Fibroblast of the aortic adventitia (primary cell): ENCODE results near the gene NFIX. TPM values are rescaled to one million over a fixed set of nuclear protein-coding genes. Genes with fewer than 3 reads are reported as not detected.

Experiments used
- DNase-seq: peaks from one replicate; pipeline ENCODE4 v3.0.0-alpha.2; 2010; ENCODE audit warnings: low read depth
- H3K4me3 ChIP-seq: 2 replicates; pipeline ENCODE4 v1.5.1; 2011; ENCODE audit warnings: low read depth, mild to moderate bottlenecking, control low read depth, low read length, moderate library complexity
- total RNA-seq: library from RNA; depleted of rRNA; stranded (reverse); fragments of >200 nt; gene quantifications from 2 replicates; pipeline ENCODE4 v1.2.3, GENCODE V29; 2012; ENCODE audit warnings: low replicate concordance
- TF ChIP-seq, protein P1 (sequence below): IDR thresholded peaks from 2 replicates; pipeline ENCODE4 v1.5.1; 2011; ENCODE audit warnings: mild to moderate bottlenecking, low read length, control low read depth, inconsistent platforms; ENCODE audit not compliant: insufficient read depth

NFIX gene
- total RNA-seq, 1 donor = 160 TPM

DNA sequence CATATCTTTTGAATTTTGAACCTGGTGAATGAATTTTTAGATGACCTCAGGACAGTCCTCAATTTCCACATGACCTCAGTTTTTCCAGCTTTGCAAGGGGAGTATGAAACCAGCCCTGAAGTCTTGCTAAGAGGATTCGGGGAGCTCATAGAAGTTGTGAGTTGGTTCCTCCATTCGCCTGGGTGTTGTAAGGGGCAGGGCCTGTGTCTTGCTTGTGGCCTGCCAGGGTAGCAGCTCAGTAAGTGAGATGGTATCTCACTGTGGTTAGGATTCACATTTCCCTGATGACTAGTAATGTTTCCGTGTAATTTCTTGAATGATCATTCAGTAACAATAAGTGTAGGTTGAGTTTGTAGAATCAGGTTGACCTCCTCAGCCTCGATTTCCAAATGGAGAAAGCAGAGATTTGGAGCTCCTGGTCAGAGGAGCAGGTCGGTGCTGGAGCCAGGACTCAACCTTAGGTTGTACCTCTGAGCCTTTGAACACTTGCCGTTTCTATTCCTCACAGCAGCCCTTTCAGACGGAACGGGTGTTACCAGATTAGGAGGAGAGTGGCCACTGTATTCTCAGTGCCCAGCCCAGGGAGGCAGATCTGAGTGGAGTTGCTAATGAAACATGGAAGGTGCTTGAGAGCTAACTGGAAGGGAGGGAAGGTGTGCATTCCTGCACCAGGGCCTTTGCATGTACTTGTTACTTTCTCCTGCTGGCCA is 137.4 kb downstream of the NFIX start:
- peak; percentile 46 for DNase-seq
- TF ChIP-seq, protein P1, sequence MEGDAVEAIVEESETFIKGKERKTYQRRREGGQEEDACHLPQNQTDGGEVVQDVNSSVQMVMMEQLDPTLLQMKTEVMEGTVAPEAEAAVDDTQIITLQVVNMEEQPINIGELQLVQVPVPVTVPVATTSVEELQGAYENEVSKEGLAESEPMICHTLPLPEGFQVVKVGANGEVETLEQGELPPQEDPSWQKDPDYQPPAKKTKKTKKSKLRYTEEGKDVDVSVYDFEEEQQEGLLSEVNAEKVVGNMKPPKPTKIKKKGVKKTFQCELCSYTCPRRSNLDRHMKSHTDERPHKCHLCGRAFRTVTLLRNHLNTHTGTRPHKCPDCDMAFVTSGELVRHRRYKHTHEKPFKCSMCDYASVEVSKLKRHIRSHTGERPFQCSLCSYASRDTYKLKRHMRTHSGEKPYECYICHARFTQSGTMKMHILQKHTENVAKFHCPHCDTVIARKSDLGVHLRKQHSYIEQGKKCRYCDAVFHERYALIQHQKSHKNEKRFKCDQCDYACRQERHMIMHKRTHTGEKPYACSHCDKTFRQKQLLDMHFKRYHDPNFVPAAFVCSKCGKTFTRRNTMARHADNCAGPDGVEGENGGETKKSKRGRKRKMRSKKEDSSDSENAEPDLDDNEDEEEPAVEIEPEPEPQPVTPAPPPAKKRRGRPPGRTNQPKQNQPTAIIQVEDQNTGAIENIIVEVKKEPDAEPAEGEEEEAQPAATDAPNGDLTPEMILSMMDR = no peak
- no peak overlapping the region for H3K4me3 ChIP-seq

DNA sequence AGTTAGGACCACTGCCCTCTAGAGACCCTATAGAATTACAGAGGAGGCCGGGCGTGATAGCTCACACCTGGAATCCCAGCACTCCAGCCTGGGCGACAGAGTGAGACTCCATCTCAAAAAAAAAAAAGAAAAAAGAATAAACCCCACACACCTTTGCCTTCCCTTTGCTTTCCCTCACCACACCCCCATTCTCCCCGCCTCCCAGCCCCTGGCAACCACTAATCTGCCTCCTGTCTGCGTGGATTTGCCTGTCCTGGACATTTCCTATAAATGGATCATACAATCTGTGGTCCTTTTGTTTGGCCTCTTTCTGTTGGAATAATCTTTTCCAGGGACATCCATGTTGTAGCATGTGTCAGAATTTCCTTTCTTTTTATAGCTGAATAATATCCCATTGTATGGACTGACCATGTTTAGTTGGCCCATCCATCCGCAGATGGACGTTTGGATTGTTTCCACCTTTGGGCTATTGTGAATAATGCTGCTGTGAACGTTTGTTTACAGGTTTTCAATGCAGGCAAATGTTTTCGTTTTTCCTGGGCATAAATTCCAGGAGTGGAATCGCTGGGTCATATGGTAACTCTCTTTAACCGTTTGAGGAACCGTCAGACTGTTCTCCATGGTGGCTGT is 138.1 kb downstream of the NFIX start:
- TF ChIP-seq, protein P1 = no peak
- no peak for DNase-seq
- H3K4me3 ChIP-seq = no peak overlapping the region

DNA sequence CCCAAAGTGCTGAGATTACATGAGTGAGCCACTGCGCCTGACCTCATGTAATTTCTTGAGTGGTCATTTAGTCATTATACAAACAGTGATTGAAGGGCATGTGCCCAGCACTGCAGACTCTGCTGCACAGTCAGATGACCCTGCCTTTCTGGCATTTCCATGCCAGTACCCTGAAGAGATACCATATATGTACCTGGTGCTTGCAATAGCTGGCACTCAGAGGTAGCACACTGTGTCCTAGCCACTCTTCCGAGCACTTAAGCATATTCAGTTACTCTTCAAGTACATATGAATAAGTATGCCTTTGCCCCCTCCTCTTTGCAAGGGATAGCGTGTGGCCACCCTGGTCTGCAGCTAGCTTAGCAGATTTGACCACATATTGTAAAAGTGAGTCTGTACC is 139.4 kb downstream of the NFIX start:
- no peak overlapping the region for H3K4me3 ChIP-seq
- TF ChIP-seq, protein P1 = no peak
- DNase-seq = no peak

DNA sequence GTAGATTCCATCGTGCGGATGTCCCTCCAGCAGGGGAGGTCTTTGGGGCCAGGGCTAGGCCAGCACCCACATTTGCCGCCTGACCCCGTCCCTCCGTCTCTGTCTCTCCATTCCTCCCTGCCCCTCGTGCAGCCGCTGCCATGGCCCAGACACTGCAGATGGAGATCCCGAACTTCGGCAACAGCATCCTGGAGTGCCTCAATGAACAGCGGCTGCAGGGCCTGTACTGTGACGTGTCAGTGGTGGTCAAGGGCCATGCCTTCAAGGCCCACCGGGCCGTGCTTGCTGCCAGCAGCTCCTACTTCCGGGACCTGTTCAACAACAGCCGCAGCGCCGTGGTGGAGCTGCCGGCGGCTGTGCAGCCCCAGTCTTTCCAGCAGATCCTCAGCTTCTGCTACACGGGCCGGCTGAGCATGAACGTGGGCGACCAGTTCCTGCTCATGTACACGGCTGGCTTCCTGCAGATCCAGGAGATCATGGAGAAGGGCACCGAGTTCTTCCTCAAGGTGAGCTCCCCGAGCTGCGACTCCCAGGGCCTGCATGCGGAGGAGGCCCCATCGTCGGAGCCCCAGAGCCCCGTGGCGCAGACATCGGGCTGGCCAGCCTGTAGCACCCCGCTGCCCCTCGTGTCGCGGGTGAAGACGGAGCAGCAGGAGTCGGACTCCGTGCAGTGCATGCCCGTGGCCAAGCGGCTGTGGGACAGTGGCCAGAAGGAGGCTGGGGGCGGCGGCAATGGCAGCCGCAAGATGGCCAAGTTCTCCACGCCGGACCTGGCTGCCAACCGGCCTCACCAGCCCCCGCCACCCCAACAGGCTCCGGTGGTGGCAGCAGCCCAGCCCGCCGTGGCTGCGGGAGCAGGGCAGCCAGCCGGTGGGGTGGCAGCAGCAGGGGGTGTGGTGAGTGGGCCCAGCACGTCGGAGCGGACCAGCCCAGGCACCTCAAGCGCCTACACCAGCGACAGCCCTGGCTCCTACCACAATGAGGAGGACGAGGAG is 140.1 kb downstream of the NFIX start:
- H3K4me3 ChIP-seq = no peak overlapping the region
- no peak for DNase-seq
- TF ChIP-seq, protein P1 = no peak

DNA sequence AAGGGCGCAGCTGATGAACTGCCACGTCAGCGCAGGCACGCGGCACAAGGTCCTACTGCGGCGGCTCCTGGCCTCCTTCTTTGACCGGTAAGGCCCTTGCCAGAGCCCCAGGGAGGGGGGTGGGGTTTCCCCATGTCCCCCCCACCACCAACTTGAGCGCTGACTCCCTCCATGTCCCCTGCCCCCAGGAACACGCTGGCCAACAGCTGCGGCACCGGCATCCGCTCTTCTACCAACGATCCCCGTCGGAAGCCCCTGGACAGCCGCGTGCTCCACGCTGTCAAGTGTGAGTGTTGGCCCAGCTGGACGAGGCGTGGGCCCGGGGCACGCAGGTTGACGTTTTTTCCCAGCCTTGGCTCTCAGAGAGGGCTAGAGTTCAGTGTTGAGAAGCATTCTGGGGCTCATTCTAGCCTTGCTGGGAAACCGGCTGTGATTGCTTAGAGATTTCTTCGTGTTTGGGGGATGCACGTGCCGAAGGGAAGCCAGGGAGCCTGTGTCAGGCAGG is 142.1 kb downstream of the NFIX start:
- no peak overlapping the region for H3K4me3 ChIP-seq
- TF ChIP-seq, protein P1 = no peak
- DNase-seq = no peak

DNA sequence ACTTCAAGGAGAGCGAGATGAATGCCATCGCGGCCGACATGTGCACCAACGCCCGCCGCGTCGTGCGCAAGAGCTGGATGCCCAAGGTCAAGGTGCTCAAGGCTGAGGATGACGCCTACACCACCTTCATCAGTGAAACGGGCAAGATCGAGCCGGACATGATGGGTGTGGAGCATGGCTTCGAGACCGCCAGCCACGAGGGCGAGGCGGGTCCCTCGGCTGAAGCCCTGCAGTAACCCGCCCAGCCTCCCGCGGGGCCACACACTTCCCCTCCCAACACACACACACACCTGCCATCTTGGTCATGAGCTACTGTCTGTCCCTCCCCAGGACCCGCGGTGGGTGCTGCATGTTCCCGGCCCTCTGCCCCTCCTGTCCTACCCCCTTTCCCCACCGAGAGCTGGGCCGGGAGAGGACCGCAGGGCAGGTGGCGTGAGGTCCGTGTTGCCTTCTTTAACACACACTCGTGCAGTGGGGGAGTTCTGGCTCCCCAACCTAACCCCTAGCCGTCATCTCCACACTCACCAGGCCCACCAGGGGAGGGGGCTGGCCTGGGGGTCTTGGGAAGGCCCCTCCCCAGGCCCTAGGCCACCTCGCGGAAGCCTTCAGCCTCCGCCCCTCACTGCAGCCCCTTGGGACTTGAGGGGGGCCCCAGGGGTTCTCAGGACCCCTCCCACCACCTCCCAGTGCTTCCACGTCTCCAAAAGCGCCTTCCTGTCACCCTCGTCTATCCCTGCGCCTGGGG is 143.1 kb downstream of the NFIX start:
- TF ChIP-seq, protein P1 = no peak
- no peak overlapping the region for H3K4me3 ChIP-seq
- no peak for DNase-seq
